Umbilical cord (tissue), 2 donors: ENCODE results near the gene NOXO1. TPM values are rescaled to one million over a fixed set of nuclear protein-coding genes. Genes with fewer than 3 reads are reported as not detected.
"Not testable (repeated sequence)": the region's sequence is repeated elsewhere in the genome, so short reads cannot be mapped to it uniquely, and the experiment has no call there.

Source experiments
- DNase-seq: peaks from one replicate; pipeline ENCODE4 v3.0.0-alpha.2; 2015; ENCODE audit warnings: low spot score
- total RNA-seq: library from RNA; depleted of rRNA; stranded (reverse); fragments of >200 nt; gene quantifications from one replicate; pipeline ENCODE4 v1.2.3, GENCODE V29; 2014; ENCODE audit warnings: low replicate concordance; ENCODE audit not compliant: insufficient read depth

The NOXO1 gene
- total RNA-seq, 1 donor from 2014 or later, result not detected

- not testable (repeated sequence) for DNase-seq
Measured at GRCh38 chr16:1962161-1963153, 18.8 kb downstream of the NOXO1 start.

GRCh38 chr16:1961651-1962067 is 19.6 kb downstream of the NOXO1 start:
- no peak for DNase-seq

- no peak for DNase-seq
Measured at GRCh38 chr16:1960665-1961630, 20.3 kb downstream of the NOXO1 start.

GRCh38 chr16:1959269-1960039 is 21.8 kb downstream of the NOXO1 start, which contains the start of gene NDUFB10:
NDUFB10 (plus strand) TSS chr16:1959538; CDS start chr16:1959625, 87 bp downstream.
- peak; percentile 89 for DNase-seq

GRCh38 chr16:1958715-1959268 is 22.5 kb downstream of the NOXO1 start:
- DNase-seq, result no peak

- not testable (repeated sequence) for DNase-seq
Measured at GRCh38 chr16:1958143-1958491, 23.2 kb downstream of the NOXO1 start.

- DNase-seq, result not testable (repeated sequence)
Measured at GRCh38 chr16:1957434-1958142, 23.7 kb downstream of the NOXO1 start.

- DNase-seq, result no peak
Measured at GRCh38 chr16:1953734-1954133, 27.5 kb downstream of the NOXO1 start.

DNA sequence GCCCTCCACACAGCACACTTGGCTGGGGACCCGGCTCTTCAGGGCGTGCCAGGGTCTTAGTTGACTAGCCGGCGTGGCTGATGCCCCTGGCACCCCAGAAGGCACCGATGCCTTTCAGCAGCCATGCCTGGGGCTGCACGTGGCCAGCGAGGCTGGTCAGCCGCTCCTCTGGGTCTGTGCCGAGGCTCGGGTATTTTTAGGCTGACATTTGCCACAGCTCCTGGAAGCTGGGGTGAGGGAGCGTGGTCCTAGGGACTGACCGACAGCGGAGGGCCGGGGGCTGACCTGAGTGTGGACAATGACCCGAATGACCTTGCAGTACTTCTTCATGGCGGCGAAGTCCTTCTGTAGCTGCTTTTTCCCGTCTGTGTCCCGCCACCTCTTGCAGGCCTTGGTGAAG is 30.7 kb downstream of the NOXO1 start:
- no peak for DNase-seq

DNA sequence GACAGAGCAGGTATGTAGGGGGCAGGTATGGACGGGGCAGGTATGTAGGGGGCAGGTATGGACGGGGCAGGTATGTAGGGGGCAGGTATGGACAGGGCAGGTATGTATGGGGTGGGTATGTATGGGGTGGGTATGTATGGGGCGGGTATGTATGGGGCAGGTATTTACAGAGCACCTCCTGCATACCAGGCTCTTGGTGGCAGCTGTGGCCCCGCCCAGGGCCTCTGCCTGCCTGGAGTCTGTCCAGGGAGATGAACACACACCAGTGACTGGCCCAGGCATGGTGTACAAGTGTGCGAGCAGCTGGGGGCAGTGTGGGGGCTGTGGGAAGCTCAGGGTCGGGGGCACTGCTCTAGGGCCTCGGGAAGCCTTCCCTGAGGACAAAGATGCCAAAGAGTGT is 31.2 kb downstream of the NOXO1 start:
- DNase-seq, result no peak

DNA sequence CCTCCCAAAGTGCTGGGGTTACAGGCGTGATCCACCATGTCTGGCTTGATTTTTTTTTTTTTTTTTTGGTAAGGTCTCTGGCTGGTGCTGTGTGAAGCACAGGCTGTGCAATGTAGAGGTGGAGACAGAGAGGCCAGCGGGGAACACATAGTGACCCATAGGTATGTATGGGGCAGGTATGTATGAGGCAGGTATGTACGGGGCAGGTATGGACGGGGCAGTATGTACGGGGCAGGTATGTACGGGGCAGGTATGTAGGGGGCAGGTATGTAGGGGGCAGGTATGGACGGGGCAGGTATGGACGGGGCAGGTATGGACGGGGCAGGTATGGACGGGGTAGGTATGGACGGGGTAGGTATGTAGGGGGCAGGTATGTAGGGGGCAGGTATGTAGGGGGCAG is 31.8 kb downstream of the NOXO1 start:
- no peak for DNase-seq

GRCh38 chr16:1947369-1947670 is 33.9 kb downstream of the NOXO1 start:
- no peak for DNase-seq

GRCh38 chr16:1946495-1947368 is 34.5 kb downstream of the NOXO1 start:
- no peak for DNase-seq

DNA sequence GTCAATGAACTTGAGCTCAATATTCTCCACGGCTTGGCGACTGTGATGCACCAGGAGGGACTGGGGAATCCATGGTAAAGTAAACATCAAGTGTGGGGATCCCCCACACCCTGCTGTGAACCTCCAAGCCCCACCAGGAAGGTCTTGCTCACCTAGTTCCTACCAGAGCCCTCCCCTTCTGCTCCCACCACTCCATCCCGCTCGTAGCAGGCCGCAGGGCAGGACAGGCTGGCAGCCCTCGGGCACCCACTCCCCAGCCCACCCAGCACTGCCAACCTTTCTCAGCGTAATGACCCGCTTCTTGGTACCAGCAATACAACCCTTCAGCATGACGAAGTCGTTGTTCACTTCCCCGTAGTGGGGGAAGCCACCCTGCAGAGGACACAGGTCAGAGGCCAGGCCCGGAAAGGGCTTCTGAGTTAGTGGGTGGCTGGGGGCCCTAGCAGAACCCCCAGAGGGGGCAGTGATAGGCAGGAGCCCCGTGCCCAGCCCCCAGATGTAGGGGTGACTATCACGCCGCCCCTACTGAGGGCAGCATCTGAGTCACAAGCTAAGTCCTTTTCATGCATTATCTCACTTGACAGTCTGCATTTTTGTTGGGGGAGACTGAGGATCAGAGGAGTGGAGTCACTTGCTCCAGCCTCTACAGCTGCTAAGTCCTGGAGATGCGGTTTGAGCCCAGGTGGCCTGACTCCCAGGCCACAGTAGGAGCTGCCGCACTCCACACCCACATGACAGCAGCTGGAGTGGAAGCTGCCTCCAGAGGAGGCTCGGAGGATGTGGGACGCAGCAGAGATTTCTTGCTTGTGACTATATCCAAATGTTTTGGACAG is 35.5 kb downstream of the NOXO1 start:
- no peak for DNase-seq

DNA sequence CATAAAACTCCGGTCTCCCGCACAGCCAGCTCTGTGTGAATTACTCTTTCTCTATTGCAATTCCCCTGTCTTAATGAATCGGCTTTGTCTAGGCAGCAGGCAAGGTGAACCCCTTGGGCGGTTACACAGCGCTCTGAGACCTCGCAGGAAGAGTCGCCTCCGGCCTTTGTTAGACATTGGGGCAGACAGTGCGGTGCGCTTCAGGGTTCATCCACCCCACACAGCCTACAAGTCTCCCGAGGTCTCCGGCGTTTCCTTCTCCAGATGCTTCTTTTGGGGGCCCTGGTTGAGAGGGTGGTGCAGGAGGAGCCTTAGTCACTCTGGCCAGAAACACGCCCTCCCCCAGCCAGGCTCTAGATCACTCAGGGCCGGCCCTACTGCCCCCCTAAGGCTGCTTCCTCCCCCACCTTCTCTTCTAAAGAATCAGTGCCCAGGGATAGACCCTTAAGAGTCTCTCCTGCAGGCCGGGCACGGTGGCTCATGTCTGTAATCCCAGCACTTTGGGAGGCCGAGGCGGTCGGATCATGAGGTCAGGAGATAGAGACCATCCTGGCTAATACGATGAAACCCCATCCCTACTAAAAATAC is 36.6 kb downstream of the NOXO1 start:
- no peak for DNase-seq

DNA sequence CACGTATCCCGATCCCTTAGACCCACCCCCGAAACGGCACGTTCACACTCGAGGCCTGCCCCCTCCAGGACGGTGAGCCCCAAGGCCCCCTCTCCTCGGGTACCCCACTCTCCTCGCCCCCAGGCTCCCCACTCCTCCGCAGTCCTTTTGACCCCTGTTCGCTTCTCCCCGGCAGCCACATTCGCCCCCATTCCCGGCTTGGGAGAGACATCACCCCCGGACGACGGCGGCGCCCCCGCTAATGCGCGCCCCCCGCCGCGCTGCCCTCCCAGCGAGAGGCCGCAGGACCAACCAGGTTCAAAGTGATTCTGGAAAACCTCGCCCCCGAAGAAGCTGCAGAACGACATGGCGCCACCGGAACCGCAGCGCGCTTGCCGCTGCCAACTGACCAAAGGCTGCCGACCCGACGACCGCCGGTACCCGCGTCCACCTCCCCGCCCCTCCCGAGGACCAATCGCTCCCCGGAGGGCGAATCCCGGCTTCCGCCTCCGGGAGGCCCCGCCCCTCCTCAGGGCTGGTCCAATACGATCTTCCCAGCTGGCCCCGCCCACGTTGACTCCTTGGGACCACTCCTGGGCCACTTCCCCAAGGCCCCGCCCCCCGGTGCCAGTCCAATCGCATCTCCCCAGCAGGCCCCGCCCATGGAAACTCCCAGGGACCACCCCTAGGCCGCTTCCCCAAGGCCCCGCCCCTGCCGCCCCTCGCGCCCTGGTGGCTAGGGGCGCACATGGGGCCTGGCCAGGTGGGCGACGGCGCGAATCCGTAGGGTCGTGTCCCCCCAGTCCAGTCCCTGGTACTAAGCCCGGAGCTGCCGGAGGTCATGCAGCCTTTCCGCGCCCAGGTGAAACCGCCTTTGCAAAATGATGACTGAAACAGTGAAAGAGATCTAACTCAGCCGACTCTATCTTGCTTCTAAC is 38.2 kb downstream of the NOXO1 start, which contains the start of gene MSRB1:
Gene MSRB1 (minus strand): TSS at position 390 of the 917 bp plus-strand sequence. CDS start 43 bp downstream, at position 347.
- peak; percentile 100 for DNase-seq
